ENCODE results near the gene KCNG4.

Gene KCNG4

GRCh38 chr16:84195201-84196093, 44.4 kb downstream of the KCNG4 start:
- TF ChIP-seq, protein P1, sequence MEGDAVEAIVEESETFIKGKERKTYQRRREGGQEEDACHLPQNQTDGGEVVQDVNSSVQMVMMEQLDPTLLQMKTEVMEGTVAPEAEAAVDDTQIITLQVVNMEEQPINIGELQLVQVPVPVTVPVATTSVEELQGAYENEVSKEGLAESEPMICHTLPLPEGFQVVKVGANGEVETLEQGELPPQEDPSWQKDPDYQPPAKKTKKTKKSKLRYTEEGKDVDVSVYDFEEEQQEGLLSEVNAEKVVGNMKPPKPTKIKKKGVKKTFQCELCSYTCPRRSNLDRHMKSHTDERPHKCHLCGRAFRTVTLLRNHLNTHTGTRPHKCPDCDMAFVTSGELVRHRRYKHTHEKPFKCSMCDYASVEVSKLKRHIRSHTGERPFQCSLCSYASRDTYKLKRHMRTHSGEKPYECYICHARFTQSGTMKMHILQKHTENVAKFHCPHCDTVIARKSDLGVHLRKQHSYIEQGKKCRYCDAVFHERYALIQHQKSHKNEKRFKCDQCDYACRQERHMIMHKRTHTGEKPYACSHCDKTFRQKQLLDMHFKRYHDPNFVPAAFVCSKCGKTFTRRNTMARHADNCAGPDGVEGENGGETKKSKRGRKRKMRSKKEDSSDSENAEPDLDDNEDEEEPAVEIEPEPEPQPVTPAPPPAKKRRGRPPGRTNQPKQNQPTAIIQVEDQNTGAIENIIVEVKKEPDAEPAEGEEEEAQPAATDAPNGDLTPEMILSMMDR (IDR thresholded peaks at IDR 0.05; ENCODE audit: unreplicated experiment in 3 of 3): no peak
- Mint-ChIP-seq H3K4me3 (no peak overlapping the region), H3K27me3 (ENCODE audit: low read depth) (peaks cover 16% of the 10 kb centered on the region), H3K9me3 (no peaks in the 10 kb centered on the region), H3K36me3 (ENCODE audit: low read depth) (no peaks in the 10 kb centered on the region), H3K27ac (no peak overlapping the region), H3K4me1 (no peaks in the 10 kb centered on the region)

DNA sequence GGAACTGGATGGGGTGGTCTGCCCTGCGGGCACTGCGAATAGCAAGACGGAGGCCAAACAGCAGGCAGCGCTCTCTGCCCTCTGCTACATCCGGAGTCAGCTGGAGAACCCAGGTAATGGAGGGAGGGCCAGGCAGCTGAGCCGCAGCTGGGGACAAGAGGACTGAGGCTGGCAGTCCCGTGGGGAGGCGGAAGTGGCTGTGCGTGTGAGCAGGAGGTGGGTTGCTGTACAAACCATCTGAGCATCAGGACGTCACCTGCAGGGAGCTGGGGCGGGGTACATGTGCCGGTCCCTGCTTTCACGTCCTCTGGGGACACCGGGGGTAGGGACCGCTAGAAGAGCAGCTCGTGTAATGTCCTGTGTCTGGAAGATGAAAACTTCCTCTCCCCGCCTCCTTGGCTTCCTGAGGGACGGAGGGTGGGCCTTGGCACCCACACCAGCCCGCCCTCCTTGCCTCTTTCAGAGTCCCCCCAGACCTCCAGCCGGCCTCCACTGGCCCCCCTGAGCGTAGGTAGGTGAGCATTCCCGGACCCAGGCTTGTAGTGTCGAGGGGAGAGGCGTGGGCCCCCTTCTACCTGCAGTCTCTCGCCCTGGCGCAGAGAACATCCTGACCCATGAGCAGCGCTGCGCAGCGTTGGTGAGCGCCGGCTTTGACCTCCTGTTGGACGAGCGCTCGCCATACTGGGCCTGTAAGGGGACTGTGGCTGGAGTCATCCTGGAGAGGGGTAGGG, 45.2 kb downstream of the KCNG4 start:
- H3K4me1 Mint-ChIP-seq: no peaks in the 10 kb centered on the region
- peaks cover 16% of the 10 kb centered on the region for H3K27me3 Mint-ChIP-seq (ENCODE audit: low read depth)
- no peaks in the 10 kb centered on the region for H3K9me3 Mint-ChIP-seq
- no peak overlapping the region for H3K4me3 Mint-ChIP-seq
- H3K27ac Mint-ChIP-seq: no peak overlapping the region
- TF ChIP-seq, protein P1 (IDR thresholded peaks at IDR 0.05; ENCODE audit: unreplicated experiment in 3 of 3): no peak
- no peaks in the 10 kb centered on the region for H3K36me3 Mint-ChIP-seq (ENCODE audit: low read depth)

- H3K4me1 Mint-ChIP-seq: no peaks in the 10 kb centered on the region
- no peaks in the 10 kb centered on the region for H3K36me3 Mint-ChIP-seq (ENCODE audit: low read depth)
- H3K4me3 Mint-ChIP-seq: no peak overlapping the region
- H3K27ac Mint-ChIP-seq: no peak overlapping the region
- no peaks in the 10 kb centered on the region for H3K9me3 Mint-ChIP-seq
- TF ChIP-seq, protein P1 (IDR thresholded peaks at IDR 0.05; ENCODE audit: unreplicated experiment in 3 of 3): no peak
- H3K27me3 Mint-ChIP-seq (ENCODE audit: low read depth): peaks cover 13% of the 10 kb centered on the region
Observed at GRCh38 chr16:84194018-84194417, 45.8 kb downstream of the KCNG4 start.

- H3K4me3 Mint-ChIP-seq: no peak overlapping the region
- no peaks in the 10 kb centered on the region for H3K36me3 Mint-ChIP-seq (ENCODE audit: low read depth)
- no peaks in the 10 kb centered on the region for H3K9me3 Mint-ChIP-seq
- TF ChIP-seq, protein P1 (IDR thresholded peaks at IDR 0.05; ENCODE audit: unreplicated experiment in 3 of 3): no peak
- H3K27me3 Mint-ChIP-seq (ENCODE audit: low read depth): peaks cover 12% of the 10 kb centered on the region
- no peaks in the 10 kb centered on the region for H3K4me1 Mint-ChIP-seq
- no peak overlapping the region for H3K27ac Mint-ChIP-seq
Observed at GRCh38 chr16:84193480-84193879, 46.3 kb downstream of the KCNG4 start.

- H3K9me3 Mint-ChIP-seq: no peaks in the 10 kb centered on the region
- H3K36me3 Mint-ChIP-seq (ENCODE audit: low read depth): no peaks in the 10 kb centered on the region
- H3K4me3 Mint-ChIP-seq: no peak overlapping the region
- TF ChIP-seq, protein P1 (IDR thresholded peaks at IDR 0.05; ENCODE audit: unreplicated experiment in 3 of 3): no peak
- H3K27me3 Mint-ChIP-seq (ENCODE audit: low read depth): peaks cover 8% of the 10 kb centered on the region
- no peak overlapping the region for H3K27ac Mint-ChIP-seq
- no peaks in the 10 kb centered on the region for H3K4me1 Mint-ChIP-seq
Observed at GRCh38 chr16:84191466-84191865, 48.3 kb downstream of the KCNG4 start.

Data from nephron (organoid).